Measurements from ENCODE around the gene SAMD10.
"Not testable (repeated sequence)": the region's sequence is repeated elsewhere in the genome, so short reads cannot be mapped to it uniquely, and the experiment has no call there.

The SAMD10 gene

GRCh38 chr20:63937596-63937995 lies 41.8 kb downstream of the SAMD10 start:
- no peak overlapping the region for H3K27ac Mint-ChIP-seq
- peaks cover 65% of the 10 kb centered on the region for H3K36me3 Mint-ChIP-seq (ENCODE audit: low read depth)
- H3K27me3 Mint-ChIP-seq = no peaks in the 10 kb centered on the region
- DNase-seq = no peak
- H3K4me1 Mint-ChIP-seq (ENCODE audit: low read depth) = peaks cover 10% of the 10 kb centered on the region
- no peak overlapping the region for H3K4me3 Mint-ChIP-seq
- no peaks in the 10 kb centered on the region for H3K9me3 Mint-ChIP-seq

- Mint-ChIP-seq H3K27me3 (no peaks in the 10 kb centered on the region), H3K36me3 (ENCODE audit: low read depth) (peaks cover 75% of the 10 kb centered on the region), H3K4me1 (ENCODE audit: low read depth) (no peaks in the 10 kb centered on the region), H3K27ac (no peak overlapping the region), H3K9me3 (no peaks in the 10 kb centered on the region), H3K4me3 (no peak overlapping the region)
- no peak for DNase-seq
Observed at GRCh38 chr20:63935447-63935846, 44.0 kb downstream of the SAMD10 start.

- H3K27me3 Mint-ChIP-seq = no peaks in the 10 kb centered on the region
- no peaks in the 10 kb centered on the region for H3K9me3 Mint-ChIP-seq
- no peak overlapping the region for H3K4me3 Mint-ChIP-seq
- peak overlapping the region; percentile 11 for H3K27ac Mint-ChIP-seq
- no peak for DNase-seq
- no peaks in the 10 kb centered on the region for H3K4me1 Mint-ChIP-seq (ENCODE audit: low read depth)
- H3K36me3 Mint-ChIP-seq (ENCODE audit: low read depth) = peaks cover 80% of the 10 kb centered on the region
Observed at GRCh38 chr20:63934271-63935068, 45.0 kb downstream of the SAMD10 start.

- Mint-ChIP-seq H3K4me3 (no peak overlapping the region), H3K27ac (no peak overlapping the region), H3K9me3 (no peaks in the 10 kb centered on the region), H3K4me1 (ENCODE audit: low read depth) (no peaks in the 10 kb centered on the region), H3K27me3 (no peaks in the 10 kb centered on the region), H3K36me3 (ENCODE audit: low read depth) (peaks cover 86% of the 10 kb centered on the region)
- DNase-seq = no peak
Observed at GRCh38 chr20:63933646-63934045, 45.8 kb downstream of the SAMD10 start.

- no peaks in the 10 kb centered on the region for H3K9me3 Mint-ChIP-seq
- H3K27me3 Mint-ChIP-seq = no peaks in the 10 kb centered on the region
- H3K36me3 Mint-ChIP-seq (ENCODE audit: low read depth) = peaks cover 92% of the 10 kb centered on the region
Observed at GRCh38 chr20:63932606-63933160, 46.8 kb downstream of the SAMD10 start.

DNA sequence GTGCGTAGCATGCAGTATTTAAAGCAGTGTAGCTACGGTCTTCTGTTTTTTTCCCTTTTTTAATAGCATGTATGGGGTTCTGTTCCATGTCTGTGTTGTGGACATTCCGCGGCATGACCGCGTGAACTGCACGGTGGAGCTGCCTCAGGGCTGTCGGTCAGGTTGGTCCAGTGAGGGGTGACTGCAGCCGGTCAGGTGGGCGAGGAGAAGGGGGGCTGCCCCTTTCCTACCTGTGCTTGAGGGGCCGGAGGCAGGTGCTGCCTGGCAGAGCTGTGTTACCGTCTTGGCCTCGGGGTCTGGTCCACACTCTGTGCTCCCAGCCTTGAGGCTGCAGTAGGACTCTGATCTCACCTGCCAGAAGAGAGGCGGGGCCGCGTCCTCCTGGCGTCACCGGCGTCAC lies 47.7 kb downstream of the SAMD10 start:
- Mint-ChIP-seq H3K36me3 (ENCODE audit: low read depth) (peaks cover 96% of the 10 kb centered on the region), H3K4me1 (ENCODE audit: low read depth) (no peaks in the 10 kb centered on the region), H3K9me3 (no peaks in the 10 kb centered on the region), H3K27me3 (no peaks in the 10 kb centered on the region), H3K27ac (no peak overlapping the region), H3K4me3 (no peak overlapping the region)
- no peak for DNase-seq

More at GRCh38 chr20:63932606-63933160, 46.8 kb downstream of the SAMD10 start:
- H3K27ac Mint-ChIP-seq = no peak overlapping the region
- DNase-seq = no peak
- H3K4me1 Mint-ChIP-seq (ENCODE audit: low read depth) = no peaks in the 10 kb centered on the region
- no peak overlapping the region for H3K4me3 Mint-ChIP-seq

- H3K36me3 Mint-ChIP-seq (ENCODE audit: low read depth) = peaks cover 96% of the 10 kb centered on the region
- no peak overlapping the region for H3K4me3 Mint-ChIP-seq
- no peak for DNase-seq
- peaks cover 3% of the 10 kb centered on the region for H3K4me1 Mint-ChIP-seq (ENCODE audit: low read depth)
- no peaks in the 10 kb centered on the region for H3K9me3 Mint-ChIP-seq
- no peaks in the 10 kb centered on the region for H3K27me3 Mint-ChIP-seq
- H3K27ac Mint-ChIP-seq = peak overlapping the region; percentile 44
Observed at GRCh38 chr20:63930971-63931553, 48.4 kb downstream of the SAMD10 start.

- H3K9me3 Mint-ChIP-seq; DNase-seq; H3K4me1 Mint-ChIP-seq (ENCODE audit: low read depth); H3K27ac Mint-ChIP-seq; H3K4me3 Mint-ChIP-seq; H3K27me3 Mint-ChIP-seq: not testable (repeated sequence)
- H3K36me3 Mint-ChIP-seq (ENCODE audit: low read depth) = peaks cover 93% of the 10 kb centered on the region
Observed at GRCh38 chr20:63929473-63929883, 50.0 kb downstream of the SAMD10 start.

GRCh38 chr20:63929071-63929470 lies 50.4 kb downstream of the SAMD10 start:
- H3K27me3 Mint-ChIP-seq = no peaks in the 10 kb centered on the region
- H3K4me3 Mint-ChIP-seq = no peak overlapping the region
- DNase-seq = no peak
- peaks cover 12% of the 10 kb centered on the region for H3K4me1 Mint-ChIP-seq (ENCODE audit: low read depth)
- H3K27ac Mint-ChIP-seq = no peak overlapping the region
- H3K36me3 Mint-ChIP-seq (ENCODE audit: low read depth) = peaks cover 92% of the 10 kb centered on the region
- no peaks in the 10 kb centered on the region for H3K9me3 Mint-ChIP-seq

- Mint-ChIP-seq H3K27me3 (no peaks in the 10 kb centered on the region), H3K27ac (peak overlapping the region; percentile 42)
Observed at GRCh38 chr20:63926298-63926697, 53.1 kb downstream of the SAMD10 start.

DNA sequence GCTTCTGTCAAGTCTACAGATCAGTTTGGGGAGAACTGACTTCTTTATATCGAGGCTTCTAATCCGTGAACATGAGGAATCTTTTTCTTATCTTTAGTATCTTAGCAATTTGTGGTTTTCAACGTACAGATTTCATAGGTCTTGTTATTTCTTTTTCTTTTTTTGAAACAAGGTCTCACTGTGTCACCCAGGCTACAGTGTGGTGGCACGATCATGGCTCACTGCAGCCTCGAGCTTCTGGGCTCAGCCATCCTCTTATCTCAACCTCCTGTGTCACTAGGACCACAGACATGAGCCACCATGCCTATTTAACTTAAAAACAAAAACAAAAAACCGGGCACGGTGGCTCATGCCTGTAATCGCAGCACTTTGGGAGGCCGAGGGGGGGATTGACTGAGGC lies 55.2 kb downstream of the SAMD10 start:
- peaks cover 16% of the 10 kb centered on the region for H3K4me1 Mint-ChIP-seq (ENCODE audit: low read depth)
- no peaks in the 10 kb centered on the region for H3K27me3 Mint-ChIP-seq
- no peak for DNase-seq
- no peak overlapping the region for H3K4me3 Mint-ChIP-seq
- peak overlapping the region; percentile 37 for H3K27ac Mint-ChIP-seq
- peaks cover 67% of the 10 kb centered on the region for H3K36me3 Mint-ChIP-seq (ENCODE audit: low read depth)
- H3K9me3 Mint-ChIP-seq = no peaks in the 10 kb centered on the region

More at GRCh38 chr20:63926298-63926697, 53.1 kb downstream of the SAMD10 start:
- H3K4me1 Mint-ChIP-seq (ENCODE audit: low read depth) = peaks cover 16% of the 10 kb centered on the region
- peaks cover 81% of the 10 kb centered on the region for H3K36me3 Mint-ChIP-seq (ENCODE audit: low read depth)
- no peaks in the 10 kb centered on the region for H3K9me3 Mint-ChIP-seq
- DNase-seq = no peak
- no peak overlapping the region for H3K4me3 Mint-ChIP-seq
